HFF-Myc (cell line): ENCODE results near the gene KCNQ4.

Experiments
- DNase-seq: peaks from one replicate; pipeline ENCODE4 v3.0.0-alpha.2; 2011; ENCODE audit warnings: low read depth; ENCODE audit errors: extremely low read depth
- H3K4me3 ChIP-seq: replicated peaks from 2 replicates; pipeline ENCODE4 v1.5.1; 2011; ENCODE audit warnings: low read depth, mild to moderate bottlenecking, control low read depth, low read length
- CTCF ChIP-seq: IDR thresholded peaks from 2 replicates; pipeline ENCODE4 v1.5.1; 2012; ENCODE audit warnings: mild to moderate bottlenecking, low read depth, low read length, control low read depth; ENCODE audit errors: missing control alignments

KCNQ4 gene

GRCh38 chr1:40819101-40819500, 35.5 kb downstream of the KCNQ4 start:
- no peak for DNase-seq
- TF ChIP-seq CTCF, result no peak
- H3K4me3 ChIP-seq, result no peak overlapping the region

- DNase-seq, result no peak
- TF ChIP-seq CTCF, result no peak
- H3K4me3 ChIP-seq, result no peak overlapping the region
Observed at GRCh38 chr1:40820251-40820797, 36.7 kb downstream of the KCNQ4 start.

- DNase-seq, result no peak
- no peak for TF ChIP-seq CTCF
- no peak overlapping the region for H3K4me3 ChIP-seq
Observed at GRCh38 chr1:40820911-40821693, 37.5 kb downstream of the KCNQ4 start.

GRCh38 chr1:40822890-40823289, 39.3 kb downstream of the KCNQ4 start:
- no peak for TF ChIP-seq CTCF
- DNase-seq, result no peak
- H3K4me3 ChIP-seq, result no peak overlapping the region

GRCh38 chr1:40823345-40823744, 39.8 kb downstream of the KCNQ4 start:
- H3K4me3 ChIP-seq, result no peak overlapping the region
- no peak for TF ChIP-seq CTCF
- DNase-seq, result no peak

- no peak overlapping the region for H3K4me3 ChIP-seq
- no peak for DNase-seq
- TF ChIP-seq CTCF, result no peak
Observed at GRCh38 chr1:40823983-40824382, 40.4 kb downstream of the KCNQ4 start.
